SK-N-SH (cell line): Measurements from ENCODE around the gene CNTNAP2. TPM values are rescaled to one million over a fixed set of nuclear protein-coding genes. Genes with fewer than 3 reads are reported as not detected.

ENCODE experiments used
- CTCF ChIA-PET: fragments of 300-600, 350-600 bp; formaldehyde crosslinking; extraction: SDS; loops from one replicate; lab custom pipeline; 2021; lab: Yijun Ruan, JAX
- POLR2A ChIA-PET: fragments of 350-600 bp; sonication (Branson Sonifier 250); formaldehyde crosslinking; extraction: SDS; loops from one replicate; lab custom pipeline; 2020; ENCODE audit warnings: antibody characterized with exemption, inconsistent platforms; lab: Yijun Ruan, JAX
- DNase-seq: peaks from one replicate; pipeline ENCODE4 v3.0.0; 2012
- H2AFZ ChIP-seq: fragments of 200-600 bp; sonication (generic); 2 replicates; pipeline ENCODE4 v1.8.1; 2016; ENCODE audit warnings: antibody characterized with exemption, mild to moderate bottlenecking, low read depth
- H3F3A ChIP-seq: fragments of 200-600 bp; sonication (generic); replicated peaks from 2 replicates; pipeline ENCODE3; 2016; ENCODE audit warnings: antibody characterized with exemption, mild to moderate bottlenecking; ENCODE audit not compliant: insufficient read depth
- H3K27ac ChIP-seq, 2 experiments: fragments of 200-500 bp in 1 of 2; fragments of 200-600 bp in 1 of 2; sonication (Bioruptor generic) in 1 of 2; sonication (generic), shearing (Covaris generic) in 1 of 2; 2 replicates each; pipeline versions ENCODE4 v1.5.1 to v1.6.1; 2014 to 2016; ENCODE audit warnings: low read depth in 2 of 2, inconsistent platforms in 1 of 2, low read length in 1 of 2, mild to moderate bottlenecking in 1 of 2, mixed read lengths in 1 of 2
- H3K27me3 ChIP-seq: fragments of 200-600 bp; sonication (generic), shearing (Covaris generic); 2 replicates; pipeline ENCODE4 v1.6.1; 2016; ENCODE audit warnings: mixed run types; ENCODE audit not compliant: insufficient read depth
- H3K36me3 ChIP-seq, 2 experiments: fragments of 200-500 bp in 1 of 2; fragments of 200-600 bp in 1 of 2; sonication (Bioruptor generic) in 1 of 2; sonication (generic) in 1 of 2; replicated peaks in 1 of 2; 2 replicates each; pipeline versions ENCODE3 to v1.5.1; 2014 to 2016; ENCODE audit warnings: low read length in 1 of 2, mild to moderate bottlenecking in 1 of 2; ENCODE audit not compliant: insufficient read depth in 2 of 2, control insufficient read depth in 1 of 2
- H3K4me1 ChIP-seq, 2 experiments: fragments of 200-500 bp in 1 of 2; fragments of 200-600 bp in 1 of 2; sonication (Bioruptor generic) in 1 of 2; sonication (generic), shearing (Covaris generic) in 1 of 2; 2 replicates each; pipeline versions ENCODE4 v1.5.1 to v1.6.1; 2014 to 2016; ENCODE audit warnings: low read depth in 1 of 2, low read length in 1 of 2, mixed run types in 1 of 2; ENCODE audit not compliant: insufficient read depth in 2 of 2, control insufficient read depth in 1 of 2
- H3K4me2 ChIP-seq: fragments of 200-600 bp; sonication (generic), shearing (Covaris generic); 2 replicates; pipeline ENCODE4 v1.6.1; 2017; ENCODE audit warnings: mixed run types
- H3K4me3 ChIP-seq, 2 experiments: fragments of 200-500 bp in 1 of 2; fragments of 200-600 bp in 1 of 2; sonication (Bioruptor generic) in 1 of 2; sonication (generic), shearing (Covaris generic) in 1 of 2; 2 replicates each; pipeline versions ENCODE4 v1.5.1 to v1.8.1; 2014 to 2016; ENCODE audit warnings: low read depth in 2 of 2, inconsistent platforms in 1 of 2, low read length in 1 of 2, mild to moderate bottlenecking in 1 of 2, mixed read lengths in 1 of 2, moderate library complexity in 1 of 2
- H3K79me2 ChIP-seq: fragments of 200-600 bp; sonication (generic); 2 replicates; pipeline ENCODE4 v1.8.1; 2017; ENCODE audit warnings: mild to moderate bottlenecking; ENCODE audit not compliant: insufficient read depth
- H3K9ac ChIP-seq: fragments of 200-600 bp; sonication (generic); 2 replicates; pipeline ENCODE4 v1.6.1; 2017; ENCODE audit warnings: mixed run types
- H3K9me2 ChIP-seq: fragments of 200-600 bp; sonication (generic); 2 replicates; pipeline ENCODE4 v1.6.1; 2017; ENCODE audit warnings: mixed run types
- H3K9me3 ChIP-seq: fragments of 200-600 bp; sonication (generic); 2 replicates; pipeline ENCODE4 v1.6.1; 2017; ENCODE audit warnings: mixed run types, mild to moderate bottlenecking, moderate library complexity
- H4K20me1 ChIP-seq: fragments of 200-600 bp; sonication (generic); 2 replicates; pipeline ENCODE4 v1.6.1; 2017; ENCODE audit warnings: mild to moderate bottlenecking, mixed run types; ENCODE audit not compliant: insufficient read depth
- CHD2 ChIP-seq: fragments of 150-350 bp; IDR thresholded peaks from 2 replicates; pipeline ENCODE4 v1.6.1; 2018; ENCODE audit warnings: low read length; ENCODE audit not compliant: partially characterized antibody
- CTCF ChIP-seq: fragments of 200-600 bp; sonication (generic); IDR thresholded peaks from 2 replicates; pipeline ENCODE4 v1.6.1; 2017; ENCODE audit warnings: antibody characterized with exemption, mild to moderate bottlenecking, moderate library complexity
- ELF1 ChIP-seq: IDR thresholded peaks from 2 replicates; pipeline ENCODE4 v1.4.0; 2012
- EZH2phosphoT487 ChIP-seq: fragments of 200-600 bp; sonication (generic); IDR thresholded peaks from 2 replicates; pipeline ENCODE4 v1.6.1; 2017; ENCODE audit warnings: low read depth, mixed run types, mild to moderate bottlenecking, antibody characterized with exemption, moderate library complexity, borderline replicate concordance
- FOXM1 ChIP-seq: IDR thresholded peaks from 2 replicates; pipeline ENCODE4 v1.4.0; 2012; ENCODE audit warnings: low read depth, mild to moderate bottlenecking
- GATA2 ChIP-seq: sonication (generic); formaldehyde crosslinking; IDR thresholded peaks from 2 replicates; pipeline ENCODE4 v1.5.0; 2020; ENCODE audit warnings: mild to moderate bottlenecking, missing genetic modification reagents
- JUND ChIP-seq: IDR thresholded peaks from 2 replicates; pipeline ENCODE4 v1.4.0; 2012
- MEF2A ChIP-seq: IDR thresholded peaks from 2 replicates; pipeline ENCODE4 v1.4.0; 2012; ENCODE audit warnings: low read depth, borderline replicate concordance
- NFIC ChIP-seq: IDR thresholded peaks from 2 replicates; pipeline ENCODE4 v1.4.0; 2012; ENCODE audit warnings: borderline replicate concordance
- REST ChIP-seq: IDR thresholded peaks from 2 replicates; pipeline ENCODE4 v1.6.1; 2012; ENCODE audit warnings: mild to moderate bottlenecking, low read depth, low read length, moderate library complexity
- SMC3 ChIP-seq: IDR thresholded peaks from 2 replicates; pipeline ENCODE4 v1.6.1; 2012; ENCODE audit warnings: low read depth, low read length, improper control_type of control experiment
- TEAD4 ChIP-seq: IDR thresholded peaks from 2 replicates; pipeline ENCODE4 v1.4.0; 2012; ENCODE audit warnings: mild to moderate bottlenecking, borderline replicate concordance; ENCODE audit not compliant: insufficient read depth
- WGBS: methylation state at CpG from one replicate; pipeline ENCODE4 v1.1.6; 2017; ENCODE audit warnings: low lambda C conversion rate; 5-methylcytosine and 5-hydroxymethylcytosine counted together
- polyA plus RNA-seq, 3 experiments: library from polyadenylated mRNA; depleted of rRNA; stranded (reverse); fragments of >200 nt; gene quantifications; 2 replicates each; pipeline ENCODE4 v1.2.3, GENCODE V29; 2012

CNTNAP2 gene
- polyA plus RNA-seq, 1 of the 3 experiments (the other 2 are of a cell fraction): 3.4 TPM

- CTCF ChIA-PET: no interaction called here
- WGBS: 34% methylated on average over 2 of the region's 2 CpGs
Measured at GRCh38 chr7:146232604-146233003, 116.0 kb downstream of the CNTNAP2 start.

More at GRCh38 chr7:146232604-146233003, 116.0 kb downstream of the CNTNAP2 start:
- H2AFZ ChIP-seq: no peak overlapping the region
- no peaks in the 10 kb centered on the region for H3K27me3 ChIP-seq
- H3K4me1 ChIP-seq: 0 out of 4 replicates have a peak, but pooled peaks cover 0 to 3% of the 10 kb centered on the region in 2 experiments
- POLR2A ChIA-PET: no interaction called here
- no peaks in the 10 kb centered on the region for H3F3A ChIP-seq
- no peak overlapping the region for H3K4me2 ChIP-seq
- no peak overlapping the region for H3K27ac ChIP-seq
- no peak overlapping the region for H3K9ac ChIP-seq
- H3K9me2 ChIP-seq: no peaks in the 10 kb centered on the region; the same call in 1 of the 2 replicates
- no peak overlapping the region for H3K4me3 ChIP-seq
- H3K9me3 ChIP-seq: no peaks in the 10 kb centered on the region
- no peaks in the 10 kb centered on the region for H3K79me2 ChIP-seq
- H4K20me1 ChIP-seq: no peaks in the 10 kb centered on the region
- TF ChIP-seq REST: no peak
- TF ChIP-seq TEAD4: no peak
- TF ChIP-seq SMC3: no peak
- no peak for TF ChIP-seq FOXM1
- TF ChIP-seq NFIC: no peak
- TF ChIP-seq GATA2 (CRISPR knock-in tag): no peak
- no peak for TF ChIP-seq ELF1
- TF ChIP-seq MEF2A: no peak
- TF ChIP-seq EZH2phosphoT487: no peak
- TF ChIP-seq CTCF: no peak
- no peak for TF ChIP-seq JUND
- TF ChIP-seq CHD2: no peak
- DNase-seq: no peak
- H3K36me3 ChIP-seq: no peaks in the 10 kb centered on the region
